ENCODE data around the gene MAGI2. TPM values are rescaled to one million over a fixed set of nuclear protein-coding genes. Genes with fewer than 3 reads are reported as not detected.
A peak's percentile ranks its signal among the peaks of the same experiment; 100 is the strongest.

Gene MAGI2
- total RNA-seq, 1 experiment from 2014 or later = 14.3 TPM

- H4K8ac ChIP-seq (replicated peaks; ENCODE audit: insufficient read length, low read depth, low read length) = no peak overlapping the region
- H2BK15ac ChIP-seq (ENCODE audit: low read depth, low read length) = no peak overlapping the region
- H3K4me1 ChIP-seq (ENCODE audit: insufficient read depth, low read length) = peaks cover 2% of the 10 kb centered on the region; the same call in 1 of the 2 replicates
- H3K27me3 ChIP-seq (ENCODE audit: insufficient read depth, low read length) = no peaks in the 10 kb centered on the region
- no peaks in the 10 kb centered on the region for H3K23me2 ChIP-seq (ENCODE audit: insufficient read length, low read depth, low read length, poor library complexity, severe bottlenecking)
- Mint-ChIP-seq H3K27me3 (ENCODE audit: low read depth) (no peaks in the 10 kb centered on the region), H3K27ac (peak overlapping the region in 2 of 3 experiments; percentile 6 to 41; a peak in 3 of 7 replicates), H3K4me3 (no peak overlapping the region), H3K9me3 (no peaks in the 10 kb centered on the region), H3K36me3 (ENCODE audit: insufficient read depth in 1 of 3, low read depth in 3 of 3) (peaks cover 0 to 6% (median 0%) of the 10 kb centered on the region in 3 experiments; a peak in 2 of 7 replicates), H3K4me1 (peaks cover 20 to 23% of the 10 kb centered on the region in 2 experiments)
- TF ChIP-seq, protein P1, sequence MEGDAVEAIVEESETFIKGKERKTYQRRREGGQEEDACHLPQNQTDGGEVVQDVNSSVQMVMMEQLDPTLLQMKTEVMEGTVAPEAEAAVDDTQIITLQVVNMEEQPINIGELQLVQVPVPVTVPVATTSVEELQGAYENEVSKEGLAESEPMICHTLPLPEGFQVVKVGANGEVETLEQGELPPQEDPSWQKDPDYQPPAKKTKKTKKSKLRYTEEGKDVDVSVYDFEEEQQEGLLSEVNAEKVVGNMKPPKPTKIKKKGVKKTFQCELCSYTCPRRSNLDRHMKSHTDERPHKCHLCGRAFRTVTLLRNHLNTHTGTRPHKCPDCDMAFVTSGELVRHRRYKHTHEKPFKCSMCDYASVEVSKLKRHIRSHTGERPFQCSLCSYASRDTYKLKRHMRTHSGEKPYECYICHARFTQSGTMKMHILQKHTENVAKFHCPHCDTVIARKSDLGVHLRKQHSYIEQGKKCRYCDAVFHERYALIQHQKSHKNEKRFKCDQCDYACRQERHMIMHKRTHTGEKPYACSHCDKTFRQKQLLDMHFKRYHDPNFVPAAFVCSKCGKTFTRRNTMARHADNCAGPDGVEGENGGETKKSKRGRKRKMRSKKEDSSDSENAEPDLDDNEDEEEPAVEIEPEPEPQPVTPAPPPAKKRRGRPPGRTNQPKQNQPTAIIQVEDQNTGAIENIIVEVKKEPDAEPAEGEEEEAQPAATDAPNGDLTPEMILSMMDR (conservative IDR thresholded peaks at IDR 0.05) = no peak
- no peaks in the 10 kb centered on the region for H4K20me1 ChIP-seq (ENCODE audit: control insufficient read depth, insufficient read depth, insufficient read length)
- no peak overlapping the region for H2BK120ac ChIP-seq (ENCODE audit: low read depth, low read length, poor library complexity, severe bottlenecking)
- H3K79me2 ChIP-seq (ENCODE audit: insufficient read depth, low read length) = no peaks in the 10 kb centered on the region
- H2AFZ ChIP-seq (ENCODE audit: low read length) = no peak overlapping the region
- no peak overlapping the region for H2BK20ac ChIP-seq (ENCODE audit: low read depth, low read length, poor library complexity, severe bottlenecking)
- no peak overlapping the region for H4K5ac ChIP-seq (ENCODE audit: insufficient read length, low read depth, low read length)
- H3K14ac ChIP-seq (ENCODE audit: insufficient read depth, low read length) = no peak overlapping the region
- no CpG with 5 or more reads among the region's 2 CpGs for WGBS (ENCODE audit: extremely low coverage, insufficient read length, low lambda C conversion rate)
- H4K91ac ChIP-seq (ENCODE audit: insufficient read length, low read depth, low read length) = no peak overlapping the region
- no peak overlapping the region for H3K4ac ChIP-seq (ENCODE audit: low read depth, low read length)
- H3K4me2 ChIP-seq (ENCODE audit: insufficient read depth, insufficient read length, low read length) = no peak overlapping the region
- no peak overlapping the region for H2AK5ac ChIP-seq (ENCODE audit: insufficient read length, low read length)
- no peaks in the 10 kb centered on the region for H3K9me3 ChIP-seq (ENCODE audit: control insufficient read depth, low read depth, low read length)
- H3K27ac ChIP-seq (ENCODE audit: insufficient read length, low read depth, low read length) = no peak overlapping the region
- H3T11ph ChIP-seq (ENCODE audit: low read length) = no peak overlapping the region
- no peak overlapping the region for H3K9ac ChIP-seq (ENCODE audit: extremely low read depth, insufficient read length, low read length)
- DNase-seq = no peak
- H2BK5ac ChIP-seq (ENCODE audit: insufficient read length, low read length) = no peak overlapping the region
- H2BK12ac ChIP-seq (ENCODE audit: insufficient read length, low read depth, low read length) = no peak overlapping the region
- H3K23ac ChIP-seq (ENCODE audit: insufficient read length, low read depth, low read length) = no peak overlapping the region
- H3K79me1 ChIP-seq (ENCODE audit: insufficient read depth, low read depth, low read length, poor library complexity, severe bottlenecking) = no peaks in the 10 kb centered on the region
- no peak overlapping the region for H3K18ac ChIP-seq (ENCODE audit: insufficient read length, low read depth, low read length)
- H3K56ac ChIP-seq (ENCODE audit: insufficient read length, low read depth, low read length) = no peak overlapping the region
These were observed 937.0 kb downstream of the MAGI2 start for GRCh38 chr7:78516450-78516849.
